NB4 (cell line): Measurements from ENCODE around the gene ACP1.

ENCODE experiments used
- CTCF ChIP-seq: IDR thresholded peaks from one replicate; pipeline ENCODE4 v1.5.1; 2012; ENCODE audit warnings: low read depth, low read length
- MAX ChIP-seq: IDR thresholded peaks from 2 replicates; pipeline ENCODE4 v1.6.1; 2011; ENCODE audit warnings: low read depth, low read length
- MYC ChIP-seq: IDR thresholded peaks from 2 replicates; pipeline ENCODE4 v1.6.1; 2011; ENCODE audit warnings: low read depth, low read length
- POLR2A ChIP-seq: IDR thresholded peaks from 2 replicates; pipeline ENCODE4 v1.6.1; 2011; ENCODE audit warnings: mild to moderate bottlenecking; ENCODE audit not compliant: insufficient read length; ENCODE audit errors: extremely low read depth

- TF ChIP-seq POLR2A (no peak), CTCF (no peak), MAX (no peak), MYC (no peak)
Measured at GRCh38 chr2:257429-257828, 7.3 kb upstream of the ACP1 start.
